ENCODE measurements around the gene DBP.

- TF ChIP-seq POLR2A (IDR thresholded peaks at IDR 0.05) = no peak
- TF ChIP-seq, protein P1, sequence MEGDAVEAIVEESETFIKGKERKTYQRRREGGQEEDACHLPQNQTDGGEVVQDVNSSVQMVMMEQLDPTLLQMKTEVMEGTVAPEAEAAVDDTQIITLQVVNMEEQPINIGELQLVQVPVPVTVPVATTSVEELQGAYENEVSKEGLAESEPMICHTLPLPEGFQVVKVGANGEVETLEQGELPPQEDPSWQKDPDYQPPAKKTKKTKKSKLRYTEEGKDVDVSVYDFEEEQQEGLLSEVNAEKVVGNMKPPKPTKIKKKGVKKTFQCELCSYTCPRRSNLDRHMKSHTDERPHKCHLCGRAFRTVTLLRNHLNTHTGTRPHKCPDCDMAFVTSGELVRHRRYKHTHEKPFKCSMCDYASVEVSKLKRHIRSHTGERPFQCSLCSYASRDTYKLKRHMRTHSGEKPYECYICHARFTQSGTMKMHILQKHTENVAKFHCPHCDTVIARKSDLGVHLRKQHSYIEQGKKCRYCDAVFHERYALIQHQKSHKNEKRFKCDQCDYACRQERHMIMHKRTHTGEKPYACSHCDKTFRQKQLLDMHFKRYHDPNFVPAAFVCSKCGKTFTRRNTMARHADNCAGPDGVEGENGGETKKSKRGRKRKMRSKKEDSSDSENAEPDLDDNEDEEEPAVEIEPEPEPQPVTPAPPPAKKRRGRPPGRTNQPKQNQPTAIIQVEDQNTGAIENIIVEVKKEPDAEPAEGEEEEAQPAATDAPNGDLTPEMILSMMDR (IDR thresholded peaks at IDR 0.05 in 8 of 11, conservative IDR thresholded peaks at IDR 0.05 in 3 of 11) = no peak
Measured at GRCh38 chr19:48639483-48640375, 2.5 kb upstream of the DBP start.

Measured in spleen (tissue), 7 donors.